ENCODE results near the gene PTP4A2.

DNA sequence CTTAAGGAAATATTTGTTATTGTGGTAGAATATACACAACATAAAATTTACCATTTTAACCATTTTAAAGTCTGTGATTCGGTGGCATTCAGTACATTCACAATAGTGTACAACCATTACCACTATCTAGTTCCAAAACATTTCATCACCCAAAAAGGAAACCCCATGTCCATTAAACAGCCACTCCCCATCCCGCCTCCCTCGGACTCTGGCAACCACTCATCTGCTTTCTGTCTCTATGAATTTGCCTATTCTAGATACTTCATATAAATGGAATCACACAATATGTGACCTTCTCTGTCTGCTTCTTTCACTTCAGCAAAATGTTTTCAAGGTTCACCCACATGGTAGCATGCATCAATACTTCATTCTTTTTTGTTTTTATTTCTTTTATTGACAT lies 51.3 kb downstream of the PTP4A2 start:
- TF ChIP-seq POLR2AphosphoS5 (IDR thresholded peaks at IDR 0.05; ENCODE audit: low read depth, low read length) (no peak), POU2F2 (IDR thresholded peaks at IDR 0.05; ENCODE audit: low read depth, low read length) (no peak), SPI1 (IDR thresholded peaks at IDR 0.05; ENCODE audit: low read depth, low read length) (no peak), POLR2A (IDR thresholded peaks at IDR 0.05; ENCODE audit: low read depth, low read length) (no peak), TAF1 (IDR thresholded peaks at IDR 0.05; ENCODE audit: low read depth, low read length) (no peak)
